ENCODE data around the gene ASXL2.
"Not testable (repeated sequence)": the region's sequence is repeated elsewhere in the genome, so short reads cannot be mapped to it uniquely, and the experiment has no call there.

The ASXL2 gene

DNA sequence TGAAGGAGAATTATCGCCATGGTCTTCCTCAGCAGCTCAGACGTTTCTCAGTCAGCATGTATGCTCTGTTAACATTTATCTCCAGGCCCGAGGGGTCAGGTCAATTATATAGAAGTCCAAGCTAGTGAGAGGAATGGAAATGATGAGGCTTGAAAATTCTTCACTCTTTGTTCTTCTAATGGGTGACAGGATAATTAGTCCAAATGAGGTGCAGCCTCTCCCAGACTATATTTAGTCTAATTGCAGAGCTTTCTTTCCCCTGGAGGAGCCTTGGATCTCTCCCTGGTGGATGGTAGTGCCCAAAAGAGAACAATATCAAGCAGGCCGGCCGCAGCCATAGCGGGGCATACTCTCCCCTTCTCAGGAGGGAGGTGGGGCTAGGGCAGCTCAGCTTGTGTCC, 153.5 kb downstream of the ASXL2 start:
- H3K27me3 ChIP-seq, result no peaks in the 10 kb centered on the region
- H3K36me3 ChIP-seq, result no peaks in the 10 kb centered on the region
- H3K4me2 ChIP-seq, result no peak overlapping the region
- H3K9me3 ChIP-seq, result no peaks in the 10 kb centered on the region
- no peak for TF ChIP-seq Cebpa-rat (IDR thresholded peaks at IDR 0.05)
- H3K4me1 ChIP-seq, result no peaks in the 10 kb centered on the region
- H4K20me1 ChIP-seq, result no peaks in the 10 kb centered on the region
- H3K9ac ChIP-seq, result no peak overlapping the region
- H3K4me3 ChIP-seq, result no peak overlapping the region
- H3K27ac ChIP-seq, result no peak overlapping the region

- no peak for TF ChIP-seq Cebpa-rat (IDR thresholded peaks at IDR 0.05)
- Histone ChIP-seq H3K27me3 (no peaks in the 10 kb centered on the region), H3K36me3 (no peaks in the 10 kb centered on the region), H3K4me2 (no peak overlapping the region), H3K4me3 (no peak overlapping the region), H4K20me1 (no peaks in the 10 kb centered on the region), H3K9ac (no peak overlapping the region), H3K27ac (no peak overlapping the region), H3K4me1 (no peaks in the 10 kb centered on the region), H3K9me3 (no peaks in the 10 kb centered on the region)
Observed at GRCh38 chr2:25722224-25722623, 156.1 kb downstream of the ASXL2 start.

DNA sequence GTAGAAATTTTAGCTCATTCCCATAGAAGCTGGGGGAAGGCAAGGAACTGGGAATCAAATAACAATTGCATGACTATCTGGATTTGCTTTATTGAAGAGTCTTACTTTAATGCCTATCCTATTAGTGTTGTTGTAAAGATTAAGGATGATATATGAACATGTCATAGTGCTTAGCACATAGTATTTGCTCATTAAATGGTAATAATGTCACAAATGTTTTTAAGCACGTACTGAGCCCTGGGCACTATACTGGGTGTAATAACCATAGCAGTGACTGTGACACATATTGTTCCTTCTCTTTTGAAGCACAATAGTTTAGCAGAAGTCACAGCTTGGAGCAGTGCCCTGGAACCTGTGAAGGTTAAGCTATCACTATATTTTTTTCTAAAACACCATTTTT, 157.7 kb downstream of the ASXL2 start:
- Histone ChIP-seq H3K27me3 (no peaks in the 10 kb centered on the region), H3K36me3 (no peaks in the 10 kb centered on the region), H4K20me1 (no peaks in the 10 kb centered on the region), H3K9me3 (no peaks in the 10 kb centered on the region), H3K4me1 (no peaks in the 10 kb centered on the region), H3K4me3 (no peak overlapping the region), H3K9ac (no peak overlapping the region), H3K4me2 (no peak overlapping the region), H3K27ac (no peak overlapping the region)
- no peak for TF ChIP-seq Cebpa-rat (IDR thresholded peaks at IDR 0.05)

- H4K20me1 ChIP-seq, result no peaks in the 10 kb centered on the region
- H3K9me3 ChIP-seq, result no peaks in the 10 kb centered on the region
- H3K36me3 ChIP-seq, result no peaks in the 10 kb centered on the region
- H3K27me3 ChIP-seq, result no peaks in the 10 kb centered on the region
- H3K4me3 ChIP-seq, result no peak overlapping the region
- no peaks in the 10 kb centered on the region for H3K4me1 ChIP-seq
- no peak overlapping the region for H3K4me2 ChIP-seq
- H3K27ac ChIP-seq, result no peak overlapping the region
- TF ChIP-seq Cebpa-rat (IDR thresholded peaks at IDR 0.05), result no peak
- no peak overlapping the region for H3K9ac ChIP-seq
Observed at GRCh38 chr2:25714740-25715139, 163.5 kb downstream of the ASXL2 start.

- Histone ChIP-seq H3K9me3 (no peaks in the 10 kb centered on the region), H3K4me2 (no peak overlapping the region), H4K20me1 (no peaks in the 10 kb centered on the region), H3K27me3 (no peaks in the 10 kb centered on the region), H3K27ac (no peak overlapping the region), H3K4me3 (no peak overlapping the region), H3K4me1 (no peaks in the 10 kb centered on the region), H3K9ac (no peak overlapping the region), H3K36me3 (no peaks in the 10 kb centered on the region)
- no peak for TF ChIP-seq Cebpa-rat (IDR thresholded peaks at IDR 0.05)
Observed at GRCh38 chr2:25712455-25712854, 165.8 kb downstream of the ASXL2 start.

GRCh38 chr2:25711675-25712354, 166.5 kb downstream of the ASXL2 start:
- Histone ChIP-seq H3K36me3 (no peaks in the 10 kb centered on the region), H4K20me1 (no peaks in the 10 kb centered on the region), H3K4me2 (no peak overlapping the region), H3K9ac (no peak overlapping the region), H3K27me3 (no peaks in the 10 kb centered on the region), H3K4me3 (no peak overlapping the region), H3K9me3 (no peaks in the 10 kb centered on the region; the same call in 1 of the 2 replicates), H3K4me1 (no peaks in the 10 kb centered on the region), H3K27ac (no peak overlapping the region)
- TF ChIP-seq Cebpa-rat (IDR thresholded peaks at IDR 0.05), result no peak

DNA sequence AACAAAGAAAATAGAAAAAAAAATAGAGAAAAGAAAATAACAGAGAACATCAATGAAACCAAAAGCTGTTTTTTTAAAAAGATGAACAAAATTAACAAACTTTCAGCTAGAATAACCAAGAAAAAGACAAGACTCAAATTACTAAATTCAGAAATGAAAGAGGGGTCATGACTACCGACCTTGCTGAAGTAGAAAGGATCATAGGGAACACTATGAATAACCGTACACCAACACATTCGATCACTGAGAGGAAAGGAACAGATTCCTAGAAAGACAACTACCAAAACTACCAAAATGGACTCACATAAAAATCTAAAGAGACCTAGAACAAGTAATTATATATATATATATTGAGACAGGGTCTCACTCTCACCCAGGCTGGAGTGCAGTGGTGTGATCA, 167.5 kb downstream of the ASXL2 start:
- no peak for TF ChIP-seq Cebpa-rat (IDR thresholded peaks at IDR 0.05)
- no peaks in the 10 kb centered on the region for H3K4me1 ChIP-seq
- no peak overlapping the region for H3K4me2 ChIP-seq
- H3K9me3 ChIP-seq, result no peaks in the 10 kb centered on the region; the same call in 1 of the 2 replicates
- H3K4me3 ChIP-seq, result no peak overlapping the region
- no peaks in the 10 kb centered on the region for H3K36me3 ChIP-seq
- H4K20me1 ChIP-seq, result no peaks in the 10 kb centered on the region
- no peaks in the 10 kb centered on the region for H3K27me3 ChIP-seq
- H3K9ac ChIP-seq, result no peak overlapping the region
- no peak overlapping the region for H3K27ac ChIP-seq

DNA sequence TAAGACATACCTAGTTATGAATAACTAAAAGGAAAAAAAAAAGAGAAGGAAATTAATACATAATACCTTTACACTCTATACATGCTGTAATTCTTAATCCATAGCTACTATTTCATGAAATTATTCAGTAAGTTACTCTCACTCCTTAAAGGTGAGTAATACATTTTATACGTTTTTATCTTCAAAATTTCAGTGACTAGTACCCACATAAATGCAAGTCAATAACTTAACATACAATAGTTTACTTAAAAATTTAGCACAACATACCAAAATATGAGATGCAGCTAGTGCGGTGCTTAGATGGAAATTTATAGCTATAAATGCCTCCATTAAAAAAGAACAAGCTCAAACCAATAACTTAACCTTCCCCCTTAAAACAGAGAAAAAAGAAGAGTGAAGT, 168.9 kb downstream of the ASXL2 start:
- Histone ChIP-seq H4K20me1 (no peaks in the 10 kb centered on the region), H3K9ac (no peak overlapping the region), H3K9me3 (peaks cover 11% of the 10 kb centered on the region; the same call in 1 of the 2 replicates), H3K4me3 (no peak overlapping the region), H3K4me1 (no peaks in the 10 kb centered on the region), H3K27ac (no peak overlapping the region), H3K4me2 (no peak overlapping the region), H3K27me3 (no peaks in the 10 kb centered on the region), H3K36me3 (no peaks in the 10 kb centered on the region)
- TF ChIP-seq Cebpa-rat (IDR thresholded peaks at IDR 0.05), result no peak

GRCh38 chr2:25707927-25708590, 170.2 kb downstream of the ASXL2 start:
- Histone ChIP-seq H3K27me3 (no peaks in the 10 kb centered on the region), H3K9me3 (peaks cover 11% of the 10 kb centered on the region; the same call in 1 of the 2 replicates), H3K9ac (no peak overlapping the region), H3K27ac (no peak overlapping the region), H4K20me1 (no peaks in the 10 kb centered on the region), H3K4me1 (no peaks in the 10 kb centered on the region), H3K4me3 (no peak overlapping the region), H3K36me3 (no peaks in the 10 kb centered on the region), H3K4me2 (no peak overlapping the region)
- no peak for TF ChIP-seq Cebpa-rat (IDR thresholded peaks at IDR 0.05)

- not testable (repeated sequence) for H3K27ac ChIP-seq
Observed at GRCh38 chr2:25705575-25705974, 172.7 kb downstream of the ASXL2 start.

More at GRCh38 chr2:25705575-25705974, 172.7 kb downstream of the ASXL2 start:
- not testable (repeated sequence) for H3K4me3 ChIP-seq, H4K20me1 ChIP-seq, H3K4me2 ChIP-seq, H3K9ac ChIP-seq, H3K4me1 ChIP-seq, H3K36me3 ChIP-seq, H3K27me3 ChIP-seq
- peaks cover 11% of the 10 kb centered on the region; the same call in 1 of the 2 replicates for H3K9me3 ChIP-seq

Data from BLaER1 (cell line).